Esophagus muscularis mucosa (tissue), 4 donors: ENCODE measurements around the gene HEPHL1. TPM values are rescaled to one million over a fixed set of nuclear protein-coding genes. Genes with fewer than 3 reads are reported as not detected.

Experiments used
- DNase-seq: peaks from one replicate; pipeline ENCODE4 v3.0.0-alpha.2; 2017; ENCODE audit errors: extremely low spot score
- H3K27ac ChIP-seq, 4 donors: fragments of 200-600 bp; sonication (generic); replicated peaks in 1 of 4; 1 replicate in 3 of 4; 2 replicates in 1 of 4; pipeline ENCODE4 v1.5.1; 2016 to 2019; ENCODE audit warnings: mild to moderate bottlenecking in 1 of 4
- H3K27me3 ChIP-seq, 4 donors: fragments of 200-600 bp; sonication (generic); one replicate each; pipeline versions ENCODE4 v1.5.1 to v1.6.0; 2016 to 2019
- H3K36me3 ChIP-seq, 4 donors: fragments of 200-600 bp; sonication (generic); one replicate each; pipeline ENCODE4 v1.5.1; 2016 to 2019
- H3K4me1 ChIP-seq, 4 donors: fragments of 200-600 bp; sonication (generic); one replicate each; pipeline ENCODE4 v1.5.1; 2016 to 2019
- H3K4me3 ChIP-seq, 4 donors: fragments of 200-600 bp; sonication (generic); 1 replicate in 2 of 4; 2 replicates in 2 of 4; pipeline ENCODE4 v1.5.1; 2016 to 2019; ENCODE audit warnings: mild to moderate bottlenecking in 4 of 4, moderate library complexity in 1 of 4
- H3K9me3 ChIP-seq, 4 donors: fragments of 200-600 bp; sonication (generic); 1 replicate in 3 of 4; 2 replicates in 1 of 4; pipeline ENCODE4 v1.5.1; 2016 to 2019
- CTCF ChIP-seq, 3 experiments: fragments of 200-600 bp in 2 of 3; fragments of 450-650 bp in 1 of 3; sonication (generic) in 2 of 3; IDR thresholded peaks; one replicate each; pipeline ENCODE4 v1.5.1; 2017 to 2019; ENCODE audit warnings: antibody characterized with exemption in 3 of 3, mild to moderate bottlenecking in 2 of 3, moderate library complexity in 1 of 3
- EP300 ChIP-seq: sonication (generic); formaldehyde crosslinking; IDR thresholded peaks from one replicate; pipeline ENCODE4 v1.6.1; 2017; ENCODE audit warnings: antibody characterized with exemption
- POLR2A ChIP-seq: fragments of 450-650 bp; IDR thresholded peaks from one replicate; pipeline ENCODE4 v1.6.1; 2017; ENCODE audit warnings: antibody characterized with exemption, moderate library complexity, mild to moderate bottlenecking, low read depth
- POLR2AphosphoS5 ChIP-seq, 2 donors: sonication (generic); formaldehyde crosslinking; IDR thresholded peaks; one replicate each; pipeline ENCODE4 v1.6.1; 2017; ENCODE audit warnings: antibody characterized with exemption in 2 of 2
- WGBS: methylation state at CpG from one replicate; pipeline ENCODE4 v1.1.5; 2018; 5-methylcytosine and 5-hydroxymethylcytosine counted together
- intact Hi-C: fragments of 100-400 bp; cut with DNase I; formaldehyde crosslinking; loops from one replicate; pipeline ENCODE4 v1.15.1; 2023
- total RNA-seq, 4 donors: library from RNA; depleted of rRNA; stranded (reverse); fragments of >200 nt; gene quantifications; one replicate each; pipeline versions ENCODE4 v1.1.0 to v1.2.1, GENCODE V29; 2016

The HEPHL1 gene
- total RNA-seq, 4 donors from 2014 or later: 0.42 TPM; not detected in 3

GRCh38 chr11:94089341-94089740, 68.2 kb downstream of the HEPHL1 start:
- Histone ChIP-seq H3K36me3 (no peaks in the 10 kb centered on the region), H3K9me3 (peaks cover 0 to 8% (median 0%) of the 10 kb centered on the region in 4 donors), H3K4me3 (no peak overlapping the region), H3K27ac (no peak overlapping the region), H3K4me1 (no peaks in the 10 kb centered on the region), H3K27me3 (no peaks in the 10 kb centered on the region)
- no peak for DNase-seq
- intact Hi-C loops: no loop called here
- WGBS: 86% methylated on average over 6 of the region's 6 CpGs
- no peak for TF ChIP-seq CTCF (IDR thresholded peaks at IDR 0.05)
- no peak for TF ChIP-seq EP300
- TF ChIP-seq POLR2A: no peak
- TF ChIP-seq POLR2AphosphoS5 (IDR thresholded peaks at IDR 0.05): no peak

GRCh38 chr11:94090401-94090800, 69.2 kb downstream of the HEPHL1 start:
- WGBS: 89% methylated on average over 1 of the region's 1 CpG
- intact Hi-C loops: no loop called here
- peaks cover 0 to 8% (median 0%) of the 10 kb centered on the region in 4 donors for H3K9me3 ChIP-seq
- no peaks in the 10 kb centered on the region for H3K36me3 ChIP-seq
- H3K27me3 ChIP-seq: no peaks in the 10 kb centered on the region
- no peak overlapping the region for H3K4me3 ChIP-seq
- H3K27ac ChIP-seq: no peak overlapping the region
- no peak for TF ChIP-seq POLR2A
- no peak for TF ChIP-seq EP300
- no peak for TF ChIP-seq POLR2AphosphoS5 (IDR thresholded peaks at IDR 0.05)
- TF ChIP-seq CTCF (IDR thresholded peaks at IDR 0.05): no peak
- no peak for DNase-seq
- no peaks in the 10 kb centered on the region for H3K4me1 ChIP-seq

GRCh38 chr11:94091091-94091490, 69.9 kb downstream of the HEPHL1 start:
- Histone ChIP-seq H3K4me3 (no peak overlapping the region), H3K4me1 (no peaks in the 10 kb centered on the region), H3K9me3 (peaks cover 0 to 8% (median 0%) of the 10 kb centered on the region in 4 donors), H3K36me3 (no peaks in the 10 kb centered on the region), H3K27ac (no peak overlapping the region), H3K27me3 (no peaks in the 10 kb centered on the region)
- DNase-seq: no peak
- no peak for TF ChIP-seq POLR2AphosphoS5 (IDR thresholded peaks at IDR 0.05)
- TF ChIP-seq EP300: no peak
- no peak for TF ChIP-seq POLR2A
- TF ChIP-seq CTCF (IDR thresholded peaks at IDR 0.05): no peak
- intact Hi-C loops: no loop called here
- WGBS: 75% methylated on average over 1 of the region's 1 CpG

- intact Hi-C loops: no loop called here
- H3K9me3 ChIP-seq: peaks cover 0 to 3% (median 0%) of the 10 kb centered on the region in 4 donors
- no peaks in the 10 kb centered on the region for H3K27me3 ChIP-seq
These were observed 79.1 kb downstream of the HEPHL1 start for GRCh38 chr11:94100253-94100652.

More at GRCh38 chr11:94100253-94100652, 79.1 kb downstream of the HEPHL1 start:
- DNase-seq: no peak
- Histone ChIP-seq H3K27ac (no peak overlapping the region), H3K4me1 (no peaks in the 10 kb centered on the region), H3K4me3 (no peak overlapping the region), H3K36me3 (no peaks in the 10 kb centered on the region)
- TF ChIP-seq POLR2A (no peak), CTCF (IDR thresholded peaks at IDR 0.05) (no peak), POLR2AphosphoS5 (IDR thresholded peaks at IDR 0.05) (no peak), EP300 (no peak)
